HG02885 (cell line): ENCODE data around the gene MTCH1.

Experiments used
- ATAC-seq: cut with Tn5 transposase; IDR thresholded peaks from one replicate; pipeline ENCODE4 v1.9.1; 2021; ENCODE audit warnings: mild to moderate bottlenecking; ENCODE audit not compliant: unreplicated experiment, poor library complexity

The MTCH1 gene

DNA sequence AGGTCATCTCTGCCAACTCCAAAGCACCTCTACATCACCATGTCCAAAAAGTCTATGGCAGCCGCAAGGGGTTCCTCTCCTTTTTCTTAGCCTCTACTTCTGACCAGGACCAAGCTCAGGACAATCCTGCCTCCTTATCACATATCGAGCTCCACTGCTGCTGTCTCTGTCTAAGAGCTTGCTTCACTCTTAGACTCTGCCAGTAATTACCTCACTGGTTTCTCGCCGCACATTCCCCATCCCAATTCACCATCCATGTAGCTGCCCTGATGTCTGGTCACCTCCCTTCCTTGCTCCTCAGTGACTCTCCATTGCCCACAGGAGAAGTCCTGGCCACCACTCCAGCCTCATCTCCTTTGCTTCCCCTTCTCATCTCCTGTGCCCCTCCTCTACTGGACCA, 55.5 kb downstream of the MTCH1 start:
- no peak for ATAC-seq

DNA sequence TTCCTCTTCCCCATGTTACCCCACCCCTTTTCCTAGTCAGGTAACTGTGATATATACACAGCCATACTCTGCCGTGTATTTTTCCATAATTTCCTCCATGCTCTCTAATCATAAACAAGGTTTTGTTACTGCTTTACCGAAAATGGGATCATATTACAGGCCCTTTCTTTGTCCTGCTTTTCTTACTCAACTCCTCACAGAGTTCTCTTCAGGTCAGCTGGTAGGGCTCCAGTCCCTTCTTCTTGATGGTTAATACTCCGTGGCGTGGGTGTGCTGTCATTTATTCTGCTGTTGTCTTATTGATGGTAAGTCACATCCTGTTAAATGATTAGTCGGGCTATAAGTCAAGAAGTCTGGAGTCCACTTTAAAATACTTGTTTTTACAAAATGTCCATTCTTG, 56.4 kb downstream of the MTCH1 start:
- ATAC-seq: no peak

- no peak for ATAC-seq
Observed at GRCh38 chr6:36929152-36929551, 56.8 kb downstream of the MTCH1 start.

DNA sequence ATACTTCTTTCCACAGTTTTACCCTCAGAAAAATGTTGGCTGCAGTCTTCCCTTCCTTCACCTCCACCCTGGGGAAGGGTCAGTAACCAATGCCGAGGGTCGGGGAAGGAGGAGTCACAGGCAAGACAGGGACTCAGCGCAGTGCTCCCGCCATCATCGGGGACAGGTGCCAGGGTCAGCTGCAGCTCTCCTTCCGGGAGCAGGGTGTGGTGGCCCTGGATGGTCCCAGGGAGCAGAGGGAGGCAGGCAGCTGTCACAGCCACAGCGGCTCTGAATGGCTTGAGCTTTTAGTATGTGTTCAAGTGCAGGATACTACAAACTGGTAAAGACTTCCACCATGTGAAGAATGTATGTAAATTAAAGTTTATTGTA, 57.5 kb downstream of the MTCH1 start:
- no peak for ATAC-seq

DNA sequence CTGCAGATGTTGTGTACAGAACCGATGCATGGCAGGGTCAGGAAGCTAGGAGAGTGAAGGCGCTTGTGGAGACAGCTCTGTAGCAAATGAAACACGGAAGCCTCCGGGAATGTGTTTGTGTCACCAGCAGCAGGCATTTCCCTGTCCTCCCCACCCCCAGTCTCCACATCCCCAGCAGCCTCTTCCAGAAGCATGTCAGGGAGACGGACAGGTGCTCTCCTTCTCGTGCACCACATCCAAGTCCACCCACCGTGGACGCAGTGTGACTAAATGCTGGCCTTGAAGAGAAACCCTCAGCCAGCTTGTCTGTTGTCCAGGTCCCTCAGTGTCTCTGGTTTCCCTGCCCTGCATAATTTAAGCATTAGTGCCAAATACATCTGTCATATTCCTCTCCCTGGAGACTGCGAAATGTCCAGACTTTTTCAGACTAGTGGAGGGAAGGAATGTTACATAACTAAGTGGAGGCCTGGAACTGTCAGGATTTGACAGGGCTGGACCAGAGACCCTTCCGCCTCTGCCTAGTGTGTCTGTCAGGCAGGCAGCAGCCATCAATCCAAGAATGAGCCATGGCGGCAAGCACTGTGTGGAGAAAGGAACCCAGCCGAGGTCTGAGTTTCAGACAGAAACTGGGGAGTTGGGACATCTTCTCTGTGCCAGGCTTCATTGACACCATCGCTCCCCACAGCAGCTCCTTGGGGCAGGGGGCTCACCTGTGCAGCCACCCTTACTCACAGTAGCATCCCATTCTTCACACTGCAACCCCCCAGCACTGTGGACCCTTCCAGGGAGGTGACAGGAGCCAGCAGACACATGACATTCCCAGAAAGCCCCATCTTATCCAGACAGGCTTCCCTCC, 58.1 kb downstream of the MTCH1 start:
- ATAC-seq: no peak

DNA sequence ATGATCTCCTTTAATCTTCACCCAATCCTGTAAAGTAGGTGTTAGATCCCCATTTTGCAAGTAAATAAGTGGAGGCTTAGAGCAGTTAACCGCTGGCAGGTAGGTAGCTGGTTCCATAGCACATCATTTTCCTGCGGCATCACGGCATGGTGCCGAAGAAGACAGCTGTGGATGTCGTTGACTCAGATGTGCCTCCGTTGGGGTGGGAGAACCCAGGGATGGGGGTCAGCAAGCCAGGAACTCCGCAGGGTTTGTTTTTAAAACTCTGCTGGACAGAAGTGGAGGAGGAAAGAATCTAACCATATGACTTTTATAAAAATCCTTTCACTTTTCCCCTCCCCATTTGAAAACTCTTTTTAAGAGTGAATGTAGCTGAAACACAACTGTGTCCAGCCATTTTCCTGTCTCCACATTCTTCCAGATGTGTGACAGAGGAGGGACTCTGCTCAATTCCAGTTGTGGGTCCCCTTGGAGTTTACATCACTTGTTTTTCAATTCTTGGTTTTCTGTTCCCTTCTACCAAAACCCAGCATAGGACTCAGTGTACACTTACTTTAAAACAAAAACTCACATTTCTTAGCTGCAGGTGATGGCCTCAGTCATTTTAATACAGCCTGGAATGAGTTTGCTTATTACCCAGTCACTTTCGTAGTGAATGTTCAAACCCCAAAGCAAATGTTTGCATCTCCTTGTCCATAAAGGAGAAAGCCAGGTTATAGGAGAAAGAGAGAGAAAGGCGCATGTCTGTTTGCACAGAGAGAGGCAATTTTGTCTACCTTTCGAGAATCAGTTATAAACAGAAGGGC, 59.1 kb downstream of the MTCH1 start:
- no peak for ATAC-seq

DNA sequence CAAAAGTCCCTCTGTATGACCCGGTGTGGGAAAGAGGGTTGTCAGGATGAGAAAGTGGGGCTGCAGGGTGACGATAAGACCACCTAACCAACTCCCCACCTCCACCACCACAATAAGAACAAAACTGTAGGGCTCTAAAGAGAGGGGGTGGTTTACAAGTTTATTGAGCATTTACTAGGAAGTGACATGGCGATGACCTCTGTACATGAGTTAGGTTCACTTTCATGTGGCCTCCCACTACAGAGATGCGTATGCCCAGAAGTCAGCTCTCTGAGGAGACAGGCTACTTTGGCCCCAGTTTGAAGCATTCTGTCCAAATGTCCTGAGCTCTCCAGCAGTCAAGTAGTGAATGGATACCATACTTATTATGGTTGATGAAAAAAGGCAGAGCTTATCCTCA, 60.2 kb downstream of the MTCH1 start:
- no peak for ATAC-seq

GRCh38 chr6:36924778-36925374, 61.1 kb downstream of the MTCH1 start:
- no peak for ATAC-seq

- ATAC-seq: no peak
Observed at GRCh38 chr6:36924131-36924530, 61.9 kb downstream of the MTCH1 start.

- no peak for ATAC-seq
Observed at GRCh38 chr6:36920546-36920945, 65.5 kb downstream of the MTCH1 start.

GRCh38 chr6:36920049-36920448, 65.9 kb downstream of the MTCH1 start:
- no peak for ATAC-seq
